SIG-M5 treated with dmso at 0.1 percent for 504 hours (cell line): ENCODE data around the gene CLCN1.
"Not testable (repeated sequence)": the region's sequence is repeated elsewhere in the genome, so short reads cannot be mapped to it uniquely, and the experiment has no call there.

Experiments
- DNase-seq: peaks from one replicate; lab custom pipeline; 2025; ENCODE audit not compliant: unreplicated experiment; lab: John Stamatoyannopoulos, UW

CLCN1 gene

DNA sequence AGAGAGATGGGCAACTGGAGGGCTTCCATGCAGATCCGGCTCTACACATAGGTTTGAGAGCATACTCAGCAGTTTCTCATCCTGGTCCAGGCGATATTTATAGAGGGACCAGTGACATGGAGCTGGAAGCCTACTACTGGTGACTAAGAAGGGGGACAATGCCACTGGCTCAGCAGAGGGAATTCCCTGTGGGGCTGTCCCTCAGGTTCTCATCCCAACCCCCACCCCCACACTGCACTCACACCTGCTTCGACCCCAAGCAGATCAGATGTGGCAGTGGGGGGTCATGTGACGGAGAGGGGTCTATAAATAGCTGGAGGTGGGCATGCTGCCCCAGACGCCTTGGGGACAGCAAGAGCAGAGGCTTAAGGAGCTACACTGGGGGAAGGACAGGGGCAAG, at the start of gene CLCN1:
CLCN1 (plus strand) TSS at position 336 of the 400 bp plus-strand sequence. CDS start 102 bp downstream, outside the sequence.
- DNase-seq: no peak

DNA sequence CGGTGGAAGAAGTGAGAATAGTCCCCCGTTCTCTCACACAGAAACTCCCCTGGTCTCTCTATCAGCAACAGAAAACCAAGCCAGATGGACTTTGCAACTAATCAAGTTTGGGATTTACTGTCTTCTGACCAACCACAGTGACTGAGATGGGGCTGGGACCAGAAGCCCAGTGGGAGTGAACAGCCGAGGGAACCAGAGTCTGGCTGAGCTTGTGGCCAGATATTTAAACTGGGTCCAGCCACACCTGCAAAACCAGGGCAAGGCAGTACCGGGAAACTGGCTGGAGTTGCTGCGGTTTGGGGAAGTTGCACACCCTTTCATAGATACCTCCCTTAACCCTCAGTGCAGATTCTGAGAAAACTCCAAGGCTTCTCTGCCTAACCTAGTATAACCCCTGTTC, 46.7 kb upstream of the CLCN1 start:
- DNase-seq: no peak

DNA sequence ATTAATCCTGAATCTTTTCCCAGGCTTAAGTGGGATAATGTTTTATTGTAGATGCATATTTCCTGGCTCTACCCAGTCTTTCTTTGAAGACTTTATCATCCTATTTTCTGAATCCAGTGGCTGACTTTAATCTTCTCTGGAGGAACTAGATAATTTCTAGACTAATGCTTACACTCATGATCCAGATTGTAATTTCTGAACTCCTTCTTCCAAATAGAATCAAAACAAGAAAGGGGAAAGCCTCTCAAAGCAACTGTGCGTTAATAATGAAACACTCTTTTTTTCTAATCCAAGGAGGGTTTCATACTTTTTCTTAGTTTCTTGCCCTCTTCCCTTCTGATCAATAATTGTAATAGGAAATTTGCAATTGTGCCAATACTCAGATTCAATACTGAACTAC, 44.7 kb upstream of the CLCN1 start:
- DNase-seq: no peak

DNA sequence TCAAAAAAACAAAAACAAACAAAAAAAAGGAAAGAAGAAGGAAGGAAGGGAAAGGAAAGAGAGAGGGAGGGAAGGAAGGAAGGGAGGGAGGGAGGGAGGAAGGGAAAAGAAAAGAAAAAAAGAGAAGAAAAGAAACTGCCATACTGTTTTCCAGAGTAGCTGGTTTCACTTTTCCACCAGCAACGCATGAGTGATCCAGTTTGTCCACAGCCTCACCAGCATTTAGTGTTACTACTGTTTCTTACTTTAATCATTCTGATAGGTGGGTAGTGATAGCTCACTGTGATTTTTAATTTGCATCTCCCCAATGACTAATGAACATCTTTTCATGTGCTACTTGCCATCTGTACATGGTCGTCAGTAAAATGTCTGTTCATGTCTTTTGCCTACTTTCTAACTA, 43.0 kb upstream of the CLCN1 start:
- DNase-seq: no peak

DNA sequence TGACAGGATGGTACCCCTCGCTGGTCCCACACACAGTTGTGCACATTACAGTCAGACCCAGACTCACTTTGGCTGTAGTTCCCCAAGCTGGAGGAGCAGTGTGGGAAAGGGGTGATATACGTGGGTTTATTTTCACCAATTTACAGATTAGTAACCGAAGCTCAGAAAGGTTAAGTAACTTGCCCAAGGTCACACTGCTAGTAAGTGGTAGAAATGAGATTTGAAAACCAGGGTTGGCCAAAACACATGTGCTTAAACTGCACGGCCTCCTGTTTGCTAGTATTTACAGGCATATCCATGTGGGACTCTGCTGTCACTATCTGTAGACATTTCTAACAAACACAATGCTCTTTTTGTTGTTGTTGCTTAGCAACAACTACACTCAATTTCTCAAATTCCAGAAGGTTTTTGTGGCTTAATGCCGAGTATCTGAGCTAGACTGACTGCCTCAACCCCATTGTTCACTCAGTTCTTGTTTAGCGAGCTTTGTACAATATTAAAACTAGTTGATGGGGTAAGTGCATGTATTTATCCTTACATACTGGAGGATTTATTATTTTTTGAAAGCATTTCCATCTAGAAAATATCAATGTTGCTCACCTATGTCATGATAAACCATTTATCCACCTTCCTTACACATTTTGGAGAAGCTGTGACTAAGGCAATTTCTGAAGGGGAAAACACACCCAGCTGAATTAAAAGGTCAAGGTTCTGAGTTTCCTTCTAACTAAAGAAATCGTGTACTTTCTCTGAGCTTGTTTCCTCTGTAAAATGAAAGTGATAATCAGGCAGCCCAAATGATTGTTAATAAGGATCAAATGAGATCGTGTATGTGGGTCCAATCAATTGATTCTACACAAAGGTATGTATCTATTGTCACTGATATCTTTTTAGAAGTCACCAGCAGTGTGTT, 36.5 kb upstream of the CLCN1 start:
- DNase-seq: no peak

DNA sequence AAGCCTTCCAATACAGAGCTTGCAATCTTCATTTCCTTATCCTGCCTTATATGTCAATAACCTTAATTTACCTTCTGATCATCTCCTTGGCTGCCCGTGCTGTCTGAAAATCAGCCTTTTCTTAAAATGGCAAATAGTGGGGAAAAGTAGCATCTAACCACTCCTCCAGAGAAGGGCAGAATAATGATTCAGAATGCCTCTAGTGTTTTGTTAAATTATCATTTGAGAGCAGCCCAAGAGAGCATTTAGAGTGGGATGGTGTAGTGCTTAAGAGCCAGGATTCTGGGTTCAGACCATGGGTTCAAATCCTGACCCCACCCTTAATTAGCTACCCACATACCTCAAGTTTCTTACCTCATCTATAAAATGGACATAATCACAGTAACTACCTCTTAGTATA, 35.8 kb upstream of the CLCN1 start:
- DNase-seq: no peak

DNA sequence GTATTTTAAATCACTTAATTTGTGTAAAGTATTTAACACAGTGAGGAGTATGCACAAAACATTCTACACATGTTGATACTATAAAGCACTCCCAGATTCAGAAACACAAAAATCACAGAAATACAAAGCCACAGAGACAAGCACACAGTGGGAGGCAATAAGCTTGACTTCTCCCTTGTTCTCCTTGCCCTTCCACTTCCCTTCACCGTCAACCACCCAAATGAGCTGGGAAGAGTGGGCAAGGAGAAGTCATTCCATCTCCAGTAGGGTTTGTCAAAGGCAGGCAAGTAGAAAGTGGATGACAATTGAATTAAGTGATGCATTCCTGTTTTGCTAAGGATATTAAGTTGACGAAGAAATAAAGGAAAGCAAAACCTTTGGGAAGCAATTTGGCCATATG, 35.3 kb upstream of the CLCN1 start:
- no peak for DNase-seq

DNA sequence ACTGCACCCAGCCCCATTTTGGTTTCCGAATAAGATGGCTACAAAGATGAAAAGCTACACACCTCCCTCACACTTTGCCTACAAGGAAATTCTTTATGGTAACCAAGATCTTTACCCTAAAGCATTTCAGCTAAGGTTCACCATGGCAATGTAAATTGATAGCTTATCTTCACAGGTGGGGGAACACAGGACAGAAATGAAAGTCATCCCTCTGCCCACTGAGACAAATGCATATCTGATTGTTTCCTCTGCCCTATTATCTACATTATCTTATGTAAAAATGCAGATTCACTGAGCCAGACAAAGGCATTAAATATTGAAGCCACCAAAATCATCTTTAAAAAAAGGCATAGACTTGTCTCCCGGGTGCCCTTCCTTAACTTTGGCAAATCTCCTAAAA, 34.4 kb upstream of the CLCN1 start:
- DNase-seq: no peak

DNA sequence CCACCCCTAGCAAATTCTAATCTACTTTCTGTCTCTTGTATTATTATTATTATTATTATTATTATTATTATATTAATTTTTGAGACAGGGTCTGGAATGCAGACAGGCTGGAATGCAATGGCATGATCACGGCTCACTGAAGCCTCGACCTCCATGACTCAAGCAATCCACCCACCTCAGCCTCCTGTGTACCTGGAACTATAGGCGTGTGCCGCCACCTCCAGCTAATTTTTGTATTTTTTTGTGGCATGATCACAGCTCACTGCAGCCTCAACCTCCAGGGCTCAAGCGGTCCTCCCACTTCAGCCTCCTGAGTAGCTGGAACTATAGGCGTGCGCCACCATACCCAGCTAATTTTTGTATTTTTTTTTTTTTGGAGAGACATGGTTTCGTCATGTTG, 33.8 kb upstream of the CLCN1 start:
- DNase-seq: no peak

DNA sequence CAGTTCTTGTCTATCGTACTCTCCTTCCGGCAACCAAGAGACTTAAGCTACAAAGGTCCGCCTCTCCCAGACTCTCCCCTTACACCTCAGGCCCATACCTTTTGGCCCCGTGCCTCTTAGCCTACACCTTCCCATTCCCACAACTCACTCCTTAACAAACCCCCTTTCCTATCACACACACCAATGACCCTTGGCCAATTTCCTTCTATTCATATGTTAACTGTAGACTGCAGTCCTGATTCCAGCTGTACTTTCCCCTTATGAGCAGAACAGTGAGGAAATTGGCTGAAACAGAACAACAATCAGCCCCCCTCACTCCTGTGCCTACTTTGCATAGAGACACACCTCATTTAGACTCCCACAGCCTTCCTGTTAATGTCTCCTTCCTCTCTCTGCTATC, 32.5 kb upstream of the CLCN1 start:
- no peak for DNase-seq

DNA sequence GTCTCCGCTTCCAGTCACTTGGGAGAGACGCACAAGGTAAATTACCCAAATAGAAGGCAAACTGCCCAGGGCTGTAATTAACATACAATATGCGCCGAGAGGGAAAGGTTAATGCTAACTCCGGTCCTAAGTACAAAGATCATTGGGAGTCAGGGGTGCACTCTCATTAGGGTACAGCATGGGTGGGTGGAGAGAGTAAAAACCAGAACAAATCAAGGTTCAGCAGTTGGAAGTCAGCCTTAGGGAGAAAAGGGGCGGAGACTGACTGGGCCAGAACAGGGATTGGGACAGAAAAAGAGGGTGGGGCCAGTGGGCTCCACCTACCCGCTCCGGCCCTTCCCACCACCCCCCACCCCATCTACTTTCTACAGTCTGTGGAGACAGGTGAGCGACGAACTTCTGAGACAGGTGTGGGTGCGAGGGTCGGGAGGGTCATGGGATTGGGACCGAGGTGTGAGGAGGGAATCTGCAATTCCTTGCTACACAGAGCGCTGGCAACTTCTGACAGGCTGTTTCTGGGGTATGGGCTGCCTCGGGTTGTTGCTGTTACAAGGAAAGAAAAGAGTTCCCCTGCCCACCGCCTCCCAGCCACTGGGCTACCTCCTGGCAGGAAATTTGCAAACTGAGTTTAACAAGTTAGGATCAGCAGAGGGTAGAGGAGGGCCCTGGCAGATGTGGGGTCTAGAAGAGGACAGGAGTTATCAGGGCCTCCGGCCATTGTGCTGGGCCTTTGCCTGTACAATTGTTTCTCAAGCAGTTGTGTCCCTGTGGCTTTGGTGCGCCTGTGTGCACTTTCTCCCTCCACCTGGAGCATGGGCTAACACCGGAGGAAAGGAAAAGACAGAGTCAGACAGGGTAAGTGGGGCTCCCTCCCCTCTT, 31.1 kb upstream of the CLCN1 start, which contains the start of gene TMEM139:
TMEM139 (plus strand) TSS at position 368 of the 879 bp plus-strand sequence. CDS start 1,000 bp downstream, outside the sequence.
- no peak for DNase-seq

DNA sequence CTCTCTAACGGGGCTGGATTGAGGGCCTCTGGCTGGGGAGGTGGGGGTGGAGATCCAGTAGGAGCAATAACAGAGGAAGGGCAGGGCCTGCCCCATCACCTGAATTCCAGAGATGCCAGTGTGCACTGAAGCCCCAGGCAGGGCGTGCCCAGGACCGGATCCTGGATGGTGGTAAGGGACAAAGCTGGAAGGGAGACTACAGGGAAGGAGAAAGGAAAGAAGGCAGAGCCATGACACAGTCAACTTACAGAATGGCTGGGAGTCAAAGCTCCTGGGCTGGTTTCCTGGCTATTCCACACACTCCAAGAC, 30.5 kb upstream of the CLCN1 start:
- no peak for DNase-seq

DNA sequence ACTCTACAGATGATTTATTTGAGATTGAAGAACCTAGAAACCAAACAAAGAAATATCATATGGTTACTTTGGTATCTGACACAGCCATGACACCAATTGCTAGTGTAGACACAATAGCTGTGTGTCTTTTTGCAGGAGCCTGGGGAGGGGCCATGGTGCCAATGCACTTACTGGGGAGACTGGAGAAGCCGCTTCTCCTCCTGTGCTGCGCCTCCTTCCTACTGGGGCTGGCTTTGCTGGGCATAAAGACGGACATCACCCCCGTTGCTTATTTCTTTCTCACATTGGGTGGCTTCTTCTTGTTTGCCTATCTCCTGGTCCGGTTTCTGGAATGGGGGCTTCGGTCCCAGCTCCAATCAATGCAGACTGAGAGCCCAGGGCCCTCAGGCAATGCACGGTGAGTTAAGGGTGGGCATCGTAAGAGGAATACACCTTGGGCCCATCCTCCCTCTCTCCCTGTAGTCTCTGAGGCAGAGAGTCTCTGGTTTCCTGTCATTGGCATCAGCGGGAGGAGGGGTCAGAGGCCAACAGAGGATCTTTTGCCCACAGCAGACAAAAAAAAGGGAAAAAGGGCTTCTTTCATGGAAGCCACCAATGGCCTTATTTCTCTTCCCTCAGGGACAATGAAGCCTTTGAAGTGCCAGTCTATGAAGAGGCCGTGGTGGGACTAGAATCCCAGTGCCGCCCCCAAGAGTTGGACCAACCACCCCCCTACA, 29.9 kb upstream of the CLCN1 start:
- DNase-seq: no peak

DNA sequence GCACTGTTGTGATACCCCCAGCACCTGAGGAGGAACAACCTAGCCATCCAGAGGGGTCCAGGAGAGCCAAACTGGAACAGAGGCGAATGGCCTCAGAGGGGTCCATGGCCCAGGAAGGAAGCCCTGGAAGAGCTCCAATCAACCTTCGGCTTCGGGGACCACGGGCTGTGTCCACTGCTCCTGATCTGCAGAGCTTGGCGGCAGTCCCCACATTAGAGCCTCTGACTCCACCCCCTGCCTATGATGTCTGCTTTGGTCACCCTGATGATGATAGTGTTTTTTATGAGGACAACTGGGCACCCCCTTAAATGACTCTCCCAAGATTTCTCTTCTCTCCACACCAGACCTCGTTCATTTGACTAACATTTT, 29.4 kb upstream of the CLCN1 start:
- no peak for DNase-seq

DNA sequence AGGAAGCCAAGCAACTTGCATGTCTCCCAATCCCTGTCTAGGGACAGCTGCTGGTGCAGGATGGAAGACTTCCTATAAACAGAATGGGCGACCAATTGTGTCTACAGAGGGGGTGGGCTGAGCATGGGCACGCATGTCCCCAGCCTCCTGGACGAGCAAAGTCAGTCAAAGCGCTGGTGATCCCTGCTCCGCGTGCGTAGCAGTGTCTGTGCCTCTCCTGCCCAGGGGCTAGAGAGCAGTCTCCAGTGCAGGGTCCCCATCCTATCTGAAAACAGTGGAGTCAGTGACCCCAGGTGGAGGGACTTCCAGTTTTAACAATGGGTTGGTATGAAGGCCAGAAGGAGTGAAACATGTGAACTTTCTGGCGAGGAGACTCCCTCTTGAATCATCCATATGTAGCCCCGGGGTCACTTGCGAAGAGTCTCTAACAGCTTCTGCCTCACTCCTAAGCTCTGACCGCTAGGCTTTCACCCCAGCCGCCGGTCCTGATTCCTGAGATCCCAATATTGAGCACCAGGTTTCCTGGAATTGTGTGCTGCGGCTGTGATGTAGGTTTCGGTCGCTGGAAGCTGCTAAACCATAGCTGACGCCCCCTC, 28.5 kb upstream of the CLCN1 start:
- no peak for DNase-seq

DNA sequence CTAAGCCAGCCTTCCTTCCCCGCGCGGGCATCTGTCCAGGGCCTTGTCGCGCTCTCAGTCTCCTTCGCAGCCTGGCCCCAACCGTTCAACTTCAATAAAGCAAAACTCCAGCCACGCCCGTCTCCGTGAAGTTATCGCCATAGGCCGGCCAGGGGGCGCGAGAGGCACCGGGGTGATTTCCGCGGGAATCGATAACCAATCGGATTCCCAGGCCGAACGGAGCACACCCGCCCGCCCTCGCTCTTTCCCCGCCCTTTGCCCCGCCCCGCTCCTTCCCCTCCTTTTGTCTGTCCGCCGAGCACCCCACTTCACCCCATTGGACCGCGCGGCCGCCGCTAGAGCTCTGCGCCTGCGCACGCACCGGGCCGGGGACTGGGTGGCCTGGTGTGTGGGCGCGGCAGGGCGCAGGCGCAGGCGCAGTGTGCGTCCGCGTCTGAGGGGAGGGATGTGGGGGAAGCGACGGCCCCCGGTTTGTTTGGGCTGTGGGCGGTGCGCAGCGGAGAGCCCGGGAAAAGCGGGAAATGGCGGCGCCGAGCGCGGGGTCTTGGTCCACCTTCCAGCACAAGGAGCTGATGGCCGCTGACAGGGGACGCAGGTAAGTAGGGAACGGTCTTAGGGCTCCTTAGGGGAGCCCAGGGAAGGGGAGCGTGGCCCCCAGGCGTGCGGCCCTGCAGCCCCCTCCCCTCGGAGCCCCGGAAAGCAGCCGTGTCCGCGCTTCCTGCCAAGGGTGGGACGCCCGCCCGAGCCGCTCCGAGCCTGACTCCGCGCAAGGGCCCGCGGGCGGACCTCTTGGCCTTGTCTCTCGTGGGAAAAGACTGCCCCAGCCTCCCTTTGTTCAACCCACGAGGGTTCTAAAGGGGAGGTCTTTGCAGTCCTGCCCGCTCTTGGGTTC, 27.7 kb upstream of the CLCN1 start, which contains the start of gene CASP2:
CASP2 (plus strand) TSS at position 417 of the 892 bp plus-strand sequence; CDS start at position 522, 105 bp downstream.
- peak; percentile 94 for DNase-seq

DNA sequence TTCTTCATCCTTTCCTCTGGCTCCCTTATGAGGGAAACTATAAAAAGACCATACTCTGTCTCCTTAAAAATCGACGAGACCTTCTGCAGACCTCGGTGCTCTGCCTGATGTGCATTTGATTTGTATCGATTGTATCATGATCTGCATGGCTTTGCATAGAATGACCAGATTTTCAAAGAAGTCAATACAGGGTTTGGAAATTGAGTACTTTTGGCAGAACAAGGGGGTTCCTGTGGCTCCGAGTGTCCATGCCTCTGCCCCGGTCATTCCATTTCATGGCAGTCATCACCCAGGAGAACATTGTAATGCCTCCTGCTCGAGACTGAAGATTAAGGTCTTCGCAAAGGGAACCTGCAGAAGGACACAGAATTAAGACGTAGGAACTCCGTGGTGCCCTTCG, 27.1 kb upstream of the CLCN1 start:
- DNase-seq: no peak

DNA sequence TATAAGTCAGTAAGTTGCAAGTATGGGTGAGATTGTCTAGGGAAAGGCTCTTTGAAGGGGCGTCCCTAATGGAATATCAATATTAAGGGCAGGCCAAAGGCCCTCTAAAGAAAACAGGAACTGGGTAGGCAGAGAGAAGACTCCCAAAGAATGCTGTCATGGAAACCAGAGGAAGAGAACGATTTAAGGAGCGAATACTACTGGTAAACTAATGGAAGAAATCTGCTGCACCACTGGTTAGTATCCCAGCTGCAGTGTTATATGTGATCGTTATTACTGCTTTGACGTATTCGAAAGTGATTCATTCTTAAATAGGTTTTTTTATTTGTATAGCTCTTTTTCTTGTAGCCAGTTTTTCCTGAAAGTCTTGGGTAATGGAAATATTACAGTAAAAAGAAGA, 26.5 kb upstream of the CLCN1 start:
- peak; percentile 52 for DNase-seq

DNA sequence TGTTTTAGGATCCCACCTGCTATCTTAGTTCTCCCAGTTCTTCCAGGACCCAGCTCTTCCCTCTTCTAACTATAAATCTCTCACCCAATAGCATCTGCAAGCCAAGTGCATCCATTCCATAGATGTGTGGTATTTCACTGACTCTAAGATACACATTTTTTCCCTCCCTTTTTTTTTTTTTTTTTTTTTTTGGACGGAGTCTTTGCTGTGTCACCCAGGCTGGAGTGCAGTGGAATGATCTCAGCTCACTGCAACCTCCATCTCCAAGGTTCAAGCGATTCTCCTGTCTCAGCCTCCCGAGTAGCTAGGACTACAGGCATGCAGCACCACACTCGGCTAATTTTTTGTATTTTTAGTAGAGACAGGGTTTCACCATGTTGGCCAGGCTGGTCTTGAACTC, 26.0 kb upstream of the CLCN1 start:
- not testable (repeated sequence) for DNase-seq

DNA sequence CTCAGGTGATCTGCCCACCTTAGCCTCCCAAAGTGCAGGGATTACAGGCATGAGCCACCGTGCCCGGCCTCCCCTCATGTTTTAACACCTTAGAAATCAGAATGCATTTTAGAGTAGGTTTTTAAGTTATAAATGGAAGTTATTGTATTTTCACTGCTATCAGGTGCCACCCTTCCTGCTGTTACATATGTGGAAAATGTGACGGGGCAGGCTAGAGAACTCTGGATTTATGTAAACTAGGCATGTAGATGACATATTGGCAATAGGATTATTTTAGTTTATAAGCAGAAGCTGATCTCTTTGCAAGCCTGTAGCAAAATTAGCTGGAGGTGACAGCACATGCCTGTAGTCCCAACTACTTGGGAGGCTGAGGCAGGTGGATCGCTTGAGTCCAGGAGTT, 25.6 kb upstream of the CLCN1 start:
- no peak for DNase-seq
